Panc1 (cell line): ENCODE data around the gene KCNIP4. TPM values are rescaled to one million over a fixed set of nuclear protein-coding genes. Genes with fewer than 3 reads are reported as not detected.

Source experiments
- ATAC-seq: fragments of 200-7000 bp; cut with Tn5 transposase; 2 replicates; pipeline ENCODE4 v1.9.1; 2020; ENCODE audit warnings: mild to moderate bottlenecking, moderate library complexity
- BruUV-seq: library from RNA; stranded (reverse); fragments of 400-500 nt; replicated peaks from 2 replicates; lab custom pipeline; 2021; lab: Mats Ljungman, UMichigan
- CTCF ChIA-PET: fragments of 300-600 bp; sonication (Branson Sonifier 250); formaldehyde crosslinking; loops from one replicate; lab custom pipeline; 2022; ENCODE audit warnings: antibody characterized with exemption; lab: Charles Lee
- POLR2A ChIA-PET: fragments of 300-600 bp; sonication (Branson Sonifier 250); formaldehyde crosslinking; loops from one replicate; lab custom pipeline; 2022; ENCODE audit warnings: antibody characterized with exemption; lab: Charles Lee
- DNase-seq: peaks from one replicate; pipeline ENCODE4 v3.0.0-alpha.2; 2010; ENCODE audit warnings: low read depth, low spot score
- H3K27ac ChIP-seq: 2 replicates; pipeline ENCODE4 v1.5.1; 2011; ENCODE audit warnings: mild to moderate bottlenecking, low read length, inconsistent platforms
- H3K27me3 ChIP-seq: fragments of 200-500 bp; sonication (Bioruptor generic); 2 replicates; pipeline ENCODE4 v1.6.0; 2014; ENCODE audit warnings: low read length, inconsistent platforms; ENCODE audit not compliant: control insufficient read depth, insufficient read depth
- H3K36me3 ChIP-seq: fragments of 200-500 bp; sonication (Bioruptor generic); 2 replicates; pipeline ENCODE4 v1.5.1; 2014; ENCODE audit warnings: inconsistent platforms, mild to moderate bottlenecking, low read length, moderate library complexity; ENCODE audit not compliant: control insufficient read depth, insufficient read depth
- H3K4me1 ChIP-seq: 2 replicates; pipeline ENCODE4 v1.5.1; 2011; ENCODE audit warnings: inconsistent platforms, mild to moderate bottlenecking, low read length, moderate library complexity; ENCODE audit not compliant: control insufficient read depth, insufficient read depth
- H3K4me3 ChIP-seq, 2 experiments: 2 replicates each; pipeline ENCODE4 v1.5.1; 2011 to 2012; ENCODE audit warnings: low read depth in 2 of 2, low read length in 2 of 2, mild to moderate bottlenecking in 2 of 2, inconsistent platforms in 1 of 2, moderate library complexity in 1 of 2
- H3K9me3 ChIP-seq: fragments of 200-500 bp; sonication (Bioruptor generic); 2 replicates; pipeline ENCODE4 v1.5.1; 2014; ENCODE audit warnings: low read depth, mild to moderate bottlenecking, inconsistent platforms, low read length, moderate library complexity; ENCODE audit not compliant: control insufficient read depth, insufficient read depth
- POLR2AphosphoS5 ChIP-seq: IDR thresholded peaks from 2 replicates; pipeline ENCODE4 v1.6.1; 2012; ENCODE audit warnings: mild to moderate bottlenecking, low read depth, low read length, moderate library complexity
- SIN3A ChIP-seq: IDR thresholded peaks from 2 replicates; pipeline ENCODE4 v1.6.1; 2012; ENCODE audit warnings: low read depth, mild to moderate bottlenecking, low read length, moderate library complexity, borderline replicate concordance; ENCODE audit not compliant: insufficient read depth
- TCF7L2 ChIP-seq: IDR thresholded peaks from 2 replicates; pipeline ENCODE4 v1.6.1; 2011; ENCODE audit warnings: mild to moderate bottlenecking, low read depth, low read length, inconsistent platforms
- in situ Hi-C: cut with HindIII; loops from 2 replicates; pipeline ENCODE4 v1.10.0; 2016; ENCODE audit warnings: low sequenced_read_pairs, low pct_unique_long_range_greater_than_20kb
- intact Hi-C: fragments of 100-400 bp; cut with micrococcal nuclease; formaldehyde crosslinking; loops from one replicate; pipeline ENCODE4 v1.10.0; 2022; ENCODE audit not compliant: unreplicated experiment
- total RNA-seq: library from RNA; stranded (reverse); gene quantifications from one replicate; pipeline ENCODE4 v1.2.1, GENCODE V29; 2021; ENCODE audit not compliant: unreplicated experiment
- TF ChIP-seq, protein P1 (sequence below): fragments of 450-650 bp; IDR thresholded peaks from 2 replicates; pipeline ENCODE4 v1.5.1; 2017; ENCODE audit warnings: mild to moderate bottlenecking
- TF ChIP-seq, protein P2 (sequence below), 2 experiments: IDR thresholded peaks; 2 replicates each; pipeline ENCODE4 v1.6.1; 2011 to 2012; ENCODE audit warnings: low read depth in 2 of 2, control low read depth in 1 of 2, low read length in 1 of 2, mild to moderate bottlenecking in 1 of 2, moderate library complexity in 1 of 2; ENCODE audit not compliant: insufficient read depth in 1 of 2

Gene KCNIP4
- total RNA-seq, 1 experiment from 2014 or later: not detected

GRCh38 chr4:21320034-21320433 lies 628.5 kb downstream of the KCNIP4 start:
- no TSS peak for BruUV-seq
- no peak for DNase-seq
- Histone ChIP-seq H3K4me3 (no peak overlapping the region), H3K36me3 (no peaks in the 10 kb centered on the region), H3K27ac (no peak overlapping the region), H3K27me3 (no peaks in the 10 kb centered on the region), H3K4me1 (no peaks in the 10 kb centered on the region), H3K9me3 (no peaks in the 10 kb centered on the region)
- in situ Hi-C loops: no loop called here
- ChIA-PET CTCF (no interaction called here), POLR2A (no interaction called here)
- TF ChIP-seq, protein P1, sequence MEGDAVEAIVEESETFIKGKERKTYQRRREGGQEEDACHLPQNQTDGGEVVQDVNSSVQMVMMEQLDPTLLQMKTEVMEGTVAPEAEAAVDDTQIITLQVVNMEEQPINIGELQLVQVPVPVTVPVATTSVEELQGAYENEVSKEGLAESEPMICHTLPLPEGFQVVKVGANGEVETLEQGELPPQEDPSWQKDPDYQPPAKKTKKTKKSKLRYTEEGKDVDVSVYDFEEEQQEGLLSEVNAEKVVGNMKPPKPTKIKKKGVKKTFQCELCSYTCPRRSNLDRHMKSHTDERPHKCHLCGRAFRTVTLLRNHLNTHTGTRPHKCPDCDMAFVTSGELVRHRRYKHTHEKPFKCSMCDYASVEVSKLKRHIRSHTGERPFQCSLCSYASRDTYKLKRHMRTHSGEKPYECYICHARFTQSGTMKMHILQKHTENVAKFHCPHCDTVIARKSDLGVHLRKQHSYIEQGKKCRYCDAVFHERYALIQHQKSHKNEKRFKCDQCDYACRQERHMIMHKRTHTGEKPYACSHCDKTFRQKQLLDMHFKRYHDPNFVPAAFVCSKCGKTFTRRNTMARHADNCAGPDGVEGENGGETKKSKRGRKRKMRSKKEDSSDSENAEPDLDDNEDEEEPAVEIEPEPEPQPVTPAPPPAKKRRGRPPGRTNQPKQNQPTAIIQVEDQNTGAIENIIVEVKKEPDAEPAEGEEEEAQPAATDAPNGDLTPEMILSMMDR: no peak
- TF ChIP-seq SIN3A: no peak
- no peak for TF ChIP-seq POLR2AphosphoS5
- TF ChIP-seq, protein P2, sequence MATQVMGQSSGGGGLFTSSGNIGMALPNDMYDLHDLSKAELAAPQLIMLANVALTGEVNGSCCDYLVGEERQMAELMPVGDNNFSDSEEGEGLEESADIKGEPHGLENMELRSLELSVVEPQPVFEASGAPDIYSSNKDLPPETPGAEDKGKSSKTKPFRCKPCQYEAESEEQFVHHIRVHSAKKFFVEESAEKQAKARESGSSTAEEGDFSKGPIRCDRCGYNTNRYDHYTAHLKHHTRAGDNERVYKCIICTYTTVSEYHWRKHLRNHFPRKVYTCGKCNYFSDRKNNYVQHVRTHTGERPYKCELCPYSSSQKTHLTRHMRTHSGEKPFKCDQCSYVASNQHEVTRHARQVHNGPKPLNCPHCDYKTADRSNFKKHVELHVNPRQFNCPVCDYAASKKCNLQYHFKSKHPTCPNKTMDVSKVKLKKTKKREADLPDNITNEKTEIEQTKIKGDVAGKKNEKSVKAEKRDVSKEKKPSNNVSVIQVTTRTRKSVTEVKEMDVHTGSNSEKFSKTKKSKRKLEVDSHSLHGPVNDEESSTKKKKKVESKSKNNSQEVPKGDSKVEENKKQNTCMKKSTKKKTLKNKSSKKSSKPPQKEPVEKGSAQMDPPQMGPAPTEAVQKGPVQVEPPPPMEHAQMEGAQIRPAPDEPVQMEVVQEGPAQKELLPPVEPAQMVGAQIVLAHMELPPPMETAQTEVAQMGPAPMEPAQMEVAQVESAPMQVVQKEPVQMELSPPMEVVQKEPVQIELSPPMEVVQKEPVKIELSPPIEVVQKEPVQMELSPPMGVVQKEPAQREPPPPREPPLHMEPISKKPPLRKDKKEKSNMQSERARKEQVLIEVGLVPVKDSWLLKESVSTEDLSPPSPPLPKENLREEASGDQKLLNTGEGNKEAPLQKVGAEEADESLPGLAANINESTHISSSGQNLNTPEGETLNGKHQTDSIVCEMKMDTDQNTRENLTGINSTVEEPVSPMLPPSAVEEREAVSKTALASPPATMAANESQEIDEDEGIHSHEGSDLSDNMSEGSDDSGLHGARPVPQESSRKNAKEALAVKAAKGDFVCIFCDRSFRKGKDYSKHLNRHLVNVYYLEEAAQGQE (IDR thresholded peaks at IDR 0.05; ENCODE audit: insufficient read depth in 1 of 2, low read depth in 2 of 2, low read length in 1 of 2): no peak
- no peak for TF ChIP-seq TCF7L2
- intact Hi-C loops: no loop called here
- ATAC-seq: no peak

- in situ Hi-C loops: no loop called here
- peaks cover 6% of the 10 kb centered on the region for H3K27me3 ChIP-seq
- CTCF ChIA-PET: no interaction called here
These were observed 640.9 kb downstream of the KCNIP4 start for GRCh38 chr4:21307709-21308108.

More at GRCh38 chr4:21307709-21308108, 640.9 kb downstream of the KCNIP4 start:
- no peaks in the 10 kb centered on the region for H3K36me3 ChIP-seq
- H3K27ac ChIP-seq: no peak overlapping the region
- POLR2A ChIA-PET: no interaction called here
- no peak overlapping the region for H3K4me3 ChIP-seq
- intact Hi-C loops: no loop called here
- no peaks in the 10 kb centered on the region for H3K9me3 ChIP-seq
- TF ChIP-seq POLR2AphosphoS5 (no peak), TCF7L2 (no peak), SIN3A (no peak)
- TF ChIP-seq, protein P1: no peak
- TF ChIP-seq, protein P2 (IDR thresholded peaks at IDR 0.05; ENCODE audit: insufficient read depth in 1 of 2, low read depth in 2 of 2, low read length in 1 of 2): peak in 1 of 2 experiments; percentile 24; a peak in 1 of 4 replicates
- ATAC-seq (no peak), DNase-seq (no peak)
- H3K4me1 ChIP-seq: no peaks in the 10 kb centered on the region
- no TSS peak for BruUV-seq
